ENCODE results near the gene STX16.

GRCh38 chr20:58668901-58669286 is 17.8 kb downstream of the STX16 start:
- no peak for TF ChIP-seq CTCF (IDR thresholded peaks at IDR 0.05)
- no peak for TF ChIP-seq EZH2 (IDR thresholded peaks at IDR 0.05; ENCODE audit: borderline replicate concordance, insufficient read depth, low read depth, low read length, poor library complexity, severe bottlenecking)

Data from B cell (primary cell).